Lower lobe of right lung (tissue), 2 donors: ENCODE results near the gene KCNQ1. TPM values are rescaled to one million over a fixed set of nuclear protein-coding genes. Genes with fewer than 3 reads are reported as not detected.

Experiments
- ATAC-seq, 2 donors: fragments of 200-7000 bp; cut with Tn5 transposase; one replicate each; pipeline ENCODE4 v1.9.1; 2020 to 2022; ENCODE audit warnings: mild to moderate bottlenecking in 2 of 2, moderate library complexity in 2 of 2
- DNase-seq: peaks from one replicate; pipeline ENCODE4 v3.0.0-alpha.2; 2020
- H3K27ac ChIP-seq: fragments of 200-600 bp; one replicate; pipeline ENCODE4 v1.8.0; 2022
- H3K27me3 ChIP-seq: fragments of 200-600 bp; one replicate; pipeline ENCODE4 v1.8.0; 2022; ENCODE audit warnings: low read depth
- H3K36me3 ChIP-seq: fragments of 200-600 bp; one replicate; pipeline ENCODE4 v1.8.0; 2022; ENCODE audit warnings: mild to moderate bottlenecking
- H3K4me1 ChIP-seq: fragments of 200-600 bp; one replicate; pipeline ENCODE4 v1.8.0; 2022
- H3K4me3 ChIP-seq: fragments of 200-600 bp; one replicate; pipeline ENCODE4 v1.8.0; 2022; ENCODE audit warnings: mild to moderate bottlenecking
- H3K9me3 ChIP-seq: fragments of 200-600 bp; one replicate; pipeline ENCODE4 v1.8.0; 2022
- CTCF ChIP-seq: fragments of 200-600 bp; IDR thresholded peaks from one replicate; pipeline ENCODE4 v1.8.0; 2022; ENCODE audit warnings: antibody characterized with exemption, mild to moderate bottlenecking
- intact Hi-C: fragments of 100-400 bp; cut with DNase I; formaldehyde crosslinking; loops from one replicate; pipeline ENCODE4 v1.11.0; 2022
- total RNA-seq: library from RNA; stranded (reverse); fragmentation: NEBNext Ultra II Directional; extraction: Animal tissue kit (Norgen Biotek cat#: 25700); gene quantifications from one replicate; pipeline ENCODE4 v1.2.1, GENCODE V29; 2021
- donor health status: DM: no; HTN: yes; CAD: no; lungs with severe emphysema.

The KCNQ1 gene
- total RNA-seq, 1 donor from 2014 or later: 51.0 TPM

- Histone ChIP-seq H3K27me3 (no peaks in the 10 kb centered on the region), H3K4me1 (no peaks in the 10 kb centered on the region), H3K4me3 (no peak overlapping the region), H3K9me3 (peaks cover 82% of the 10 kb centered on the region), H3K27ac (no peak overlapping the region), H3K36me3 (no peaks in the 10 kb centered on the region)
- TF ChIP-seq CTCF: no peak
- ATAC-seq (no peak), DNase-seq (no peak)
- intact Hi-C loops: no loop called here
Observed at GRCh38 chr11:2643746-2644145, 198.9 kb downstream of the KCNQ1 start.

- Histone ChIP-seq H3K4me3 (no peak overlapping the region), H3K9me3 (peaks cover 88% of the 10 kb centered on the region), H3K27me3 (no peaks in the 10 kb centered on the region), H3K27ac (no peak overlapping the region), H3K4me1 (no peaks in the 10 kb centered on the region), H3K36me3 (no peaks in the 10 kb centered on the region)
- intact Hi-C loops: no loop called here
- ATAC-seq (no peak), DNase-seq (no peak)
- TF ChIP-seq CTCF: no peak
Observed at GRCh38 chr11:2644844-2645778, 200.3 kb downstream of the KCNQ1 start.

- Histone ChIP-seq H3K27me3 (no peaks in the 10 kb centered on the region), H3K27ac (no peak overlapping the region), H3K36me3 (no peaks in the 10 kb centered on the region), H3K4me3 (no peak overlapping the region), H3K9me3 (peaks cover 89% of the 10 kb centered on the region), H3K4me1 (no peaks in the 10 kb centered on the region)
- intact Hi-C loops: no loop called here
- TF ChIP-seq CTCF: no peak
- ATAC-seq: no peak
- DNase-seq: no peak
Observed at GRCh38 chr11:2645779-2646118, 200.9 kb downstream of the KCNQ1 start.

- Histone ChIP-seq H3K4me1 (no peaks in the 10 kb centered on the region), H3K27ac (no peak overlapping the region), H3K9me3 (peaks cover 80% of the 10 kb centered on the region), H3K4me3 (no peak overlapping the region), H3K27me3 (no peaks in the 10 kb centered on the region), H3K36me3 (no peaks in the 10 kb centered on the region)
- TF ChIP-seq CTCF: no peak
- DNase-seq: no peak
- no peak for ATAC-seq
- intact Hi-C loops: no loop called here
Observed at GRCh38 chr11:2647167-2647566, 202.4 kb downstream of the KCNQ1 start.

GRCh38 chr11:2647953-2648352 lies 203.1 kb downstream of the KCNQ1 start:
- Histone ChIP-seq H3K4me1 (no peaks in the 10 kb centered on the region), H3K27ac (no peak overlapping the region), H3K36me3 (no peaks in the 10 kb centered on the region), H3K4me3 (no peak overlapping the region), H3K9me3 (peaks cover 74% of the 10 kb centered on the region), H3K27me3 (no peaks in the 10 kb centered on the region)
- no peak for TF ChIP-seq CTCF
- intact Hi-C loops: no loop called here
- no peak for ATAC-seq
- DNase-seq: no peak
